GM12873 (cell line): ENCODE data around the gene F2R.

Experiments
- TF ChIP-seq, protein P1 (sequence below): IDR thresholded peaks from 2 replicates; pipeline ENCODE4 v1.5.1; 2012; ENCODE audit warnings: low read depth, mild to moderate bottlenecking, moderate library complexity, low read length, control low read depth; ENCODE audit not compliant: insufficient read depth; ENCODE audit errors: missing control alignments

Gene F2R

DNA sequence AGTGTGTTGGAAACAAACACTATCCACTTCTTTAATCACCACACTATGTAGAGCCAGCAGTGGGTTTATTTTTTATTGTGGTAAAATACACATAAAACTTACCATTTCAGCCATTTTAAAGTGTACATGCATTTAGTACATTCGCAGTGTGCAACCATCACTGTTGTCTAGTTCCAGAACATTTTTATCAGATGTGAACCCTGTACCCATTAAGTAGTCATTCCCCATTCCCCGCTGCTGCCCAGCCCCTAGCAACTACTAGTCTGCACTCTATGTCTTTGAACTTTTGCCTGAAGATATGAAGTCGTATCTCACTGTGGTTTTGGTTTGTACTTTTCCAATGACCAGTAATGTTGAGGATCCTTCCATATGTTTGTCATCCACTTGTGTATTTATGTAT is 30.2 kb upstream of the F2R start:
- TF ChIP-seq, protein P1, sequence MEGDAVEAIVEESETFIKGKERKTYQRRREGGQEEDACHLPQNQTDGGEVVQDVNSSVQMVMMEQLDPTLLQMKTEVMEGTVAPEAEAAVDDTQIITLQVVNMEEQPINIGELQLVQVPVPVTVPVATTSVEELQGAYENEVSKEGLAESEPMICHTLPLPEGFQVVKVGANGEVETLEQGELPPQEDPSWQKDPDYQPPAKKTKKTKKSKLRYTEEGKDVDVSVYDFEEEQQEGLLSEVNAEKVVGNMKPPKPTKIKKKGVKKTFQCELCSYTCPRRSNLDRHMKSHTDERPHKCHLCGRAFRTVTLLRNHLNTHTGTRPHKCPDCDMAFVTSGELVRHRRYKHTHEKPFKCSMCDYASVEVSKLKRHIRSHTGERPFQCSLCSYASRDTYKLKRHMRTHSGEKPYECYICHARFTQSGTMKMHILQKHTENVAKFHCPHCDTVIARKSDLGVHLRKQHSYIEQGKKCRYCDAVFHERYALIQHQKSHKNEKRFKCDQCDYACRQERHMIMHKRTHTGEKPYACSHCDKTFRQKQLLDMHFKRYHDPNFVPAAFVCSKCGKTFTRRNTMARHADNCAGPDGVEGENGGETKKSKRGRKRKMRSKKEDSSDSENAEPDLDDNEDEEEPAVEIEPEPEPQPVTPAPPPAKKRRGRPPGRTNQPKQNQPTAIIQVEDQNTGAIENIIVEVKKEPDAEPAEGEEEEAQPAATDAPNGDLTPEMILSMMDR: no peak

DNA sequence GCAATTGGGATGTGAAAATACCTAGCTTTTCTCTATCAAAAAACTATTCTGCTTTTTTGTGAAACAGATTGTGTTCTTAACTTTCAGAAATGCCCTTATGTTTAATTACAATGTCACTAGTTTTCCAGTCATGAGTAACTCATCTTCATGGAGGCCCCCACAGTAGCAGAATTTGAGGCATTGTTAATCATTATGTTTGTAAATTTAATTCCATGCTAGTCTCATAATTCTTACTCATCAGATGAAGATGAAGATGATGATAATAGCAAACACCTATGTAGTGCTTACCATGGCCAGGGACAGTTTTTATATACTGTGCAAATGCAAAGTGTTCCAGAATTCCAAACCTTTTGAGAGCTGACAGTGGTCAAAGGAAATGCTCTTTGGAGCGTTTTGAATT is 27.7 kb upstream of the F2R start:
- TF ChIP-seq, protein P1: no peak

DNA sequence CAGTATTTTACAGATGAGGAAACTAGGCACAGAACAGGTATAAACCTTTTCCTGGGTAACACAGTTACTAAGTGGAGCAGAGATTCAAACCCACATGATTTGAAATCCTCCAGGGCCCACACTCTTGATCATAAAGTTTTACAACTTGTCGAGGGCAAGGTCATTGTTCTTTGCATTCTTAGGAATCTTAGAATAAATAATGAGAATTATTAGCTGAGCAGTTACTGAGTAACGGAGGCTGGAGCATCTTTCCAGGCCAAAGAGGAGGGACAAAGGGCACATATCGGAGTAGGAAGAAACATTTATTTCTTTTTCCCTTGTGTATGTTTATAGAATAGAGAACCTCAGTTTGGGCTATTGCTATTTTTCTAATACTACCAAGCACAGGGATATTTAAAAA is 27.1 kb upstream of the F2R start:
- TF ChIP-seq, protein P1: no peak

DNA sequence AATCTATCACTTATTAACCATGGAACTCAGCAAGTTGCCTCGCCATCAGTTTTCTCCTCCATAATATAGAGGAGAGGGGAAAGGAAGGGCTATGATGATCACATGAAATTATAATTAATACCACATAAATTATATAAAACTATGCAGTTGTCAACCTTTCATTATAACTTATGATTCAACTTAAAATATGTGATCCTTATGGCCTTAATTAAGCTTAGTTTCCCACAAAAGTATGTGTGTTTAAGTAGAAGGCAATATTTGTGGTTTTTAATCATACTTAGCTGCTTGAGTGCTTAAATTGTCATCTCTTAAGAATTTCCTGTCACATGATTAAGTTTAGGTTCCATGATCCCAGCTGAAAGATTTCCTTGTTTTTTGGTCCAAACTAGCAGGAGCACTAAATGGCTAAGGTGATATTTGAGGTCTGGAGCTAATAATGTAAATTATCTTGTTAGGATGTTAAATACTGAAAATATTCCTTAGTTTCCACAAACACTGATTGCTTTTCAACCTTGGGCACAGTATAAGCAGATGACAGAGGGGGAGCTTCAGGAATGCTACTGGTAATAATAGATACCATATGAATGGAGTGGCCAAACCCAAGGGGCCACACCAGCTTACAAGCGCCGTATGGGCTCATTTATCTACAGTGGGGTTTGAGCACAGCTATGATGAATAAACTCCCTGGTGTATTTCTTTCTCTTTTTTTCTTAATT is 26.4 kb upstream of the F2R start:
- TF ChIP-seq, protein P1: no peak

DNA sequence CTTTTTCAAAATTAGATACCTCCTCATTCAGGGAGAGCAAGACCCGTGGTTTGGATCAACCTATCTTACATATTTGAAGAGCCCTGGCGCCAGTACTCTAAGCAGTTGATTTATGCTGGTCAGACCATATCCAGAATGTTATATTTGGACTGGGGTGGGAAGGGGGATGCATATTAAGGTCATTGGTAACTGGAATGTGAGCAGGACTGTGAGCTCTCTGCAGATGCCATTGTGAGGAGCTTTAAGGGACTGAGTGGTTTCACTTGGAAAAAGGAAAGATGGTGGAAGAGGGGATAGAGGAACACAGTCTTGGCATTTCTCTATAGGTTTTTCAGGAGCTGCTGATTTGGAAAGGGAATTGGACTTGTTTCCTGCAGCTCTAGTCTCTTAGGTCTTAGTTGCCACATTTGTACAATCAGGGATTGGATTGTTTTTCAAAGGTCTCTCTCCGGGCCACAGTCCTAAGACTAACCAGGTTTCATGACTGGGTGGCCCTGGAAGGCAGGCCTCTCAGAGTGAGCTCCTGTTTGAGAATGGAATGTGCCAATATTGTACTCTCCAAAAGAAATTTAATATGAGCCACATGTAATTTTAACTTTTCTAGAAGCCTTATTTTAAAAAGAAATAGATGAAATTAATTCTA is 25.8 kb upstream of the F2R start:
- TF ChIP-seq, protein P1: no peak

DNA sequence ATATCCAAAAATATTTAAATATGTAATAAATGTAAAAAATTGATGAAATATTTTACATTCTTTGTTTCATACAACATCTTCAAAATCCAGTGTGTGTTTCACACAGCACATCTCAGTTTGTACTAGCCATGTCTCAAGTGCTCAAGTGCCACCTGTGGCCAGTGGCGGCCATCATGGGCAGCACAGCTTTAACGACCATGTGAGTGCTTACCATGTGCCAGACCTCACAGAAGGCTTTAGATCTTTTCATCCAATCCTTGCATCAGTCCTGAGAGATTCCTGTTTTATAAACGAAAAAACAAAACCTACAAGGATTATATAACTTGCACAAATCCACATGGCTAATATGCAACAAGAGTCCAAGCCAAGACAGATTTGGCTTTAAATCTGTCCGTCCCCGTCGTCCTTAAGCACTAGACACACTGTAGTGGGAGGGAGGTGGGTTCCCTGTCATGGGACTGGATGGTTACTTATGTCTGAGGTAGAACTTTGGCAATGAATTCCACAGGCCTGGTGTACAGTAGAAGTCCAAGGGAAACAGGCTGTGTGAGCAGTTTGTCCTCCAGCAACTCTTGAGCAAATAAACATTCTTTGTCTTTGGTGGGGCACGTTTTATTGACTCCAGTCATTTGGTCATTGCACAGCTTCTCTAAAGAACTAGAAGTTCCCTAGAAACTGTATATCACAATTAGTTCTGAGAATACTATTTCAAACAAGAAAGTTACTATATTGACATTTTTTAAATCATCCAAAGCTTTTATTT is 25.0 kb upstream of the F2R start:
- TF ChIP-seq, protein P1: no peak
